Activated CD8-positive, alpha-beta memory T cell treated with anti-CD3 and anti-CD28 coated beads, Interleukin-2, amount 50 U/mL, for 24 hours (primary cell): ENCODE data around the gene KCTD17.

Source experiments
- DNase-seq: peaks from one replicate; pipeline ENCODE4 v3.0.0-alpha.2; 2020; ENCODE audit errors: extremely low read depth

KCTD17 gene

DNA sequence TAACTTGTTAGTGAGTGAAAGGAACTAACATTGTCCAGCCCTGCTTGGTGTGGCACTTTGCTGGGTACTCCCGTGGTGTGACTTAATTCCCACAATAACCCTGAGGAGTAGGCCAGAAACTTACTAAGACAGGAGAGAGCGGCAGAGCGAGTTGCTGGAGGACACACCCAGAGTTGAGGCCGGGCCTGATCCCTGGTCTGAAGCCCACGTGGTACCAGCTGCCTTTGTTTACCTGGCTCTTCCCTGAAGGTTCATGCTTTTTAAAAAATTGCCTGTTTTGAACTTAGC, 31.4 kb upstream of the KCTD17 start:
- DNase-seq = no peak

DNA sequence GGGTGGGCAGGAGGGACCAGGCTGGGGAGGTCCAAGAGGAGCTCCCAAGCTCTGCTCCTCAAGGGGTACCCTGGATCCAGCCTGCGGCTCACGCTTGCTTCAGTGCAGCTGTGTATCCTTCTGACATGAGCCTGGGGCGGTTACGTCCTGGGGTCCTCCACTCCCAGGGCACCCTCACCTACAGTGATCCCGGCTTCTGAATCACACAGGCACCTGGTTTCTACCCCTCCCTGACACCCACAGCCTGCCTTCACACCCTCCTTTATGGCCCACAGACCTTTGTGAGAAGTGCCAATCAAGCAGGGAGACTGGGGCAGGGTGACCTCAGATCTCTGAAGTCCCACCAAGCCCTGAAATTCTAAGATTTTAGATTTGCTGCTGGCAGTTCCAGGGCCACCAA, 30.5 kb upstream of the KCTD17 start:
- DNase-seq = no peak

DNA sequence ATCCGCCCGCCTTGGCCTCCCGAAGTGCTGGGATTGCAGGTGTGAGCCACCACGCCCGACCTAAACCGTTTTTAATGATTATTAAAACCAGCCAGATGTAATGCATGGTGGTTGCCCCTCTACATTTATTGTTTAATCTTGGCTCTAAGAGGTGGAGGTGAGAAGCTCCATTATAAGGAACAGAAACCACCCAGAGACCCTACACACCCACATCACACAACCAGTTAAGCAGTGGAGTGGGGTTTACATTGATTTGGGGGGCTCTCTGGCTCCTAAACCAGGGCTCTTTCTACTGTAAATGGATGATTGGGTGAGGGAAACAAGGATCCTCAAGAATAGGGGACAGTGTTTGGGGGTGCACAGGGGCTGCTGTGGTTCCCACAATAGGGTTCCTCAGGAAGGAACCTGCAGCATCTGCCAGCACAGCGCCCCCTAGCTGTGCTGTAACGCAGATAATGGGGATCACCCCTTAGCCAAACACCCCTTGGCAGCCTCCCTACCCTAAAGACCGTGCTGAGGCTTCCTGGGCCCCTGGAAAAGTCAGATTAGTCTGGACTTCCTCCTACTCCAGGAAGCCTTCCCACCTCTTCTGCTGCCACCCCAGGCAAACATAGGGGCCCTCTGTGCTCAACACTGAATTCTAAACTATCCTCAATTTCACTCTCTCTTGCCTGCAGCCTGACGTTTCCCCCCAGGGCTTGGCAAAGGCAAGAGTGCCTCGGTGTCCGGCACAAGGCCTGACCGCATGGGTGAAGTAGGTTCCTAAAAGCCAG, 29.6 kb upstream of the KCTD17 start:
- DNase-seq = no peak

DNA sequence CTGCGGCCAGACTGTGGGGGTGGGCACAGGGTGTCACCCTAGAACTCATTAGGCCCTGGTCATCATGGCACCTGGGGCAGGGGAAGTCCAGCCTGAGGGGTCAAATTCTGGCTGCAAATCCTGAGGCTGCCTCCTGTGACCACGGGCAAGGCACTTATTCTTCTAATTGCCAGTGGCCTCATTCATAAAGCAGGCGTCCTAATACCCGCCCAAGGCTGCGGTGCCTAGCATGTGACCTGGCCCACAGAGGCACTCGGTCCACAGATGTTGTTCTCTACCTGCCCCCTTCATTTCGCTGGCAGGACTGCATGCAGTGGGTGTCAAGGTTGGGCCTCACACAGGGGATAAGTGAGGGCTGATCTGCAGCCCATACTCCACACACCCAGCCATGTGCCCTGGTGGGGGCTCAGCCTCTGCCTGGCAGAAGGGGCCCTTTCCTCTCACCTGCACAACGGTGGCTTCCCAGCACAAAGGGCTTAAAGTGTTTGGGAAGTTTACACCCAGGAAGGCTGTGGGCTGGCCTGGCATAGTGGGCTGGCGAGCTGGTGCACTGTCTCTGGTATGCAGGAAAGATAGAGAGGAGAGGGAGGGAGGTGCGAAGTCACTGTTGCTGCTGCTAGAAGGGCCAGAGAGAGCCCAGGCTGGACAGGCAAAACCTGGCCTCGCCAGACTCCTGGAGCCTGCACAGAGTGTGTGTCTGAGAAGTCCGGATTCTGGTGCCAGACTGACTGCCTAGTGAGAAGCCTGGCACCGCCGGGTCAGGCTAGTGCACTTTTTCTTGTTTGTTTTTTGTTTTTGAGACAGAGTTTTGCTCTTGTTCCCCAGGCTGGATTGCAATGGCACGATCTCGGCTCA, 28.8 kb upstream of the KCTD17 start:
- DNase-seq = no peak

DNA sequence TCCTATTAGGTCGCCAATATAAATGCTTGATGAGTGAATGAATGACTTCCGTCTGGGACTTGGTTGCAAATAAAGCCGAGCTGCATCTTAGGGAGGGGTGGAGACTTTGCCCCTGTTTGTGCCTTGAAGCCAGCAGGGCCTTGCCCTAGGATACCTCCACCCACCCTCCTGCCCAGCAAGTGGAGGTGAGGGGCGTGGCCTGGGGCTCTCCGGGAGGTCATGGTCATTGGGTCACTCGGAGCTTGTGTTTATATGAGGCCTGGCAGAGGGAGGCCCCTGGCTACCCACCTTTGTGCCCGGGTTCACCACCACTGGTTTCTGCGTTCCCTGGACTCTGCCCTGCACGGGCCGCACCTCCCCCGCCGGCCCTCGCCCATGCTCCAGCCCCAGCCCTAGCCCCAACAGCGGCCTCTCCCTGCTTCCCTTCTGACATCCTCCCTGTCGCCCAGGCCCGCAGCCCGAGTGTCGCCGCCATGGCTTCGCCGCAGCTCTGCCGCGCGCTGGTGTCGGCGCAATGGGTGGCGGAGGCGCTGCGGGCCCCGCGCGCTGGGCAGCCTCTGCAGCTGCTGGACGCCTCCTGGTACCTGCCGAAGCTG, 27.7 kb upstream of the KCTD17 start:
- DNase-seq = no peak

DNA sequence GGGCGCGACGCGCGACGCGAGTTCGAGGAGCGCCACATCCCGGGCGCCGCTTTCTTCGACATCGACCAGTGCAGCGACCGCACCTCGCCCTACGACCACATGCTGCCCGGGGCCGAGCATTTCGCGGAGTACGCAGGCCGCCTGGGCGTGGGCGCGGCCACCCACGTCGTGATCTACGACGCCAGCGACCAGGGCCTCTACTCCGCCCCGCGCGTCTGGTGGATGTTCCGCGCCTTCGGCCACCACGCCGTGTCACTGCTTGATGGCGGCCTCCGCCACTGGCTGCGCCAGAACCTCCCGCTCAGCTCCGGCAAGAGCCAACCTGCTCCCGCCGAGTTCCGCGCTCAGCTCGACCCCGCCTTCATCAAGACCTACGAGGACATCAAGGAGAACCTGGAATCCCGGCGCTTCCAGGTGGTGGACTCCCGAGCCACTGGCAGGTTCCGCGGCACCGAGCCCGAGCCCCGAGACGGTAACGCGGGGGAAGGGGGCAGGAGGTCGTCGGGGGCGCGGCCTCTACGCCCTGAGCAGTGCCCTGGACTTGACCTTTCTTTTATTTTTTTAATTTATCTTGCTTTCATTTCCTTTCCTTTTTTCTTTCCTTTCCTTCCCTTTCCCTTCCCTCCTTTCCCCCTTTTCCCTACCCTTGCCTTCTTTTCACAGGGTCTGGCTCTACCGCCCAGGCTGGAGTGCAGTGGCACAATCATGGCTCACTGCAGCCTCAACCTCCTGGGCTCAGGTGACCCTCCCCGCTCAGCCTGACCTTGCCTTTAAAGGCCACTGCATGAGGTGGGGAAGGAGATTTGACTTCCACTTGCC, 27.0 kb upstream of the KCTD17 start:
- no peak for DNase-seq

DNA sequence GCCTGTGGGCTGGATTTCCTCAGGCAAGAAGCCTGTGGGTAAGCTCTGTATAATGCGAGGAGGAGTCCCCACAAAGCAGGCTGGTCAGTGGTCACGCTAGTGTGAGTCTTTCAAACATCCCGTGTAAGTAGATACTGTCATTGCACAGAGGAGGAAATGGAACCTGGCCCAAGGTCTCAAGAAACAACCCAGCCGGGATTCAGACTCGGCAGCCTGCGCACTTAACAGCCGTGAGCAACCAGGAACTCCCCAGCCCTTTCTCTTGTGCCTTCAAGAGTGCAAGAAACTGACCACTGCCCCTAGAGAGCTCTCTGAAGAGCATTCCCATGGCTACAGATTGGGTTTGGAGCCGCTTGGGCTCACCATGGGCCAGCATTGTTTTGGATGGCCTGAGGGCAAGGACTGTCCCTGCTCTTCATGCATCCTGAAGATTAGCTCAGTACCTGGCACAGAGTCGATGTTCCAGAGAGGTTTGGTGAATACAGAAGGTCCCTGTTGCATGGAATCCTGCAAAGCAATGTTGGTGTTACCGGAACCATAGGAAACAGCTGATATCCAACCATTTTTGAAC, 26.0 kb upstream of the KCTD17 start:
- DNase-seq = no peak

DNA sequence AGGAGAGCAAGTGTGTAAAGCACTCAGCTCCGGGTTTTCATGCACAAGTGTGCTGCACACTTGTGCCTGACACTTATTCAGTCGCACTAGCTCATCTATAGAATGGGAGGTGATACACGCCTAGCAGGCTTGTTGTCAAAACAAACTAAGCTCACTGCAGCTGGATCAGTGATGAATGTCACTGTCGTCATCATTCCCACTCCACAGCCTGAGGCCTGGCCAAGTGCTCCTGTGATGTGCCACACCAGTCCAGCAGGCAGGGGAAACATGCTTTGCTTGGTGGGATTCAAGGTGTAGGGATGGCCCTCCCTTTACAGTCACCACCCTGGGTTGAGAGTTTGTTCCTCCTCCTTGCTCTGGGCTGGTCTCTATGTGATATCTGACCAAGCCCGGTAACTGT, 25.2 kb upstream of the KCTD17 start:
- DNase-seq = no peak

DNA sequence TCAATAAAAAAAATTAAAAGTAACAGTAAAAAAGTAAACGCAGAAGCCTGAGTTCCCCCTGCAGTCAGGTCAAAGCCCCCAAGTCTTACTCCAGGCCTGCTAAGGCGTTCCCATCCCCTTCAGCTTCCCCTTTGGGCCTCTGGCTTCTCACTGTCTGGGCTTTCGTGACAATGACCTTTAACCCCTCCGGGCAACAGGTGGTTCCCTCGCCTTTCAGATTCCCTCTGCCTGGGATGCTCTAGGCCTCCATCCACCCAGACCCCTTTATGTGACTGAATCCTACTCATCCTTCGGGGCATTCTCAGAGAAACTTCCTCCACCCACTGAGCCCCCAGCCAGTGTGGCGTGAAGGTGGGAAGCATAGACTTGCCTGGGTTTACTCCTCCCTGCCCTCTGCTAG, 24.0 kb upstream of the KCTD17 start:
- DNase-seq = no peak

DNA sequence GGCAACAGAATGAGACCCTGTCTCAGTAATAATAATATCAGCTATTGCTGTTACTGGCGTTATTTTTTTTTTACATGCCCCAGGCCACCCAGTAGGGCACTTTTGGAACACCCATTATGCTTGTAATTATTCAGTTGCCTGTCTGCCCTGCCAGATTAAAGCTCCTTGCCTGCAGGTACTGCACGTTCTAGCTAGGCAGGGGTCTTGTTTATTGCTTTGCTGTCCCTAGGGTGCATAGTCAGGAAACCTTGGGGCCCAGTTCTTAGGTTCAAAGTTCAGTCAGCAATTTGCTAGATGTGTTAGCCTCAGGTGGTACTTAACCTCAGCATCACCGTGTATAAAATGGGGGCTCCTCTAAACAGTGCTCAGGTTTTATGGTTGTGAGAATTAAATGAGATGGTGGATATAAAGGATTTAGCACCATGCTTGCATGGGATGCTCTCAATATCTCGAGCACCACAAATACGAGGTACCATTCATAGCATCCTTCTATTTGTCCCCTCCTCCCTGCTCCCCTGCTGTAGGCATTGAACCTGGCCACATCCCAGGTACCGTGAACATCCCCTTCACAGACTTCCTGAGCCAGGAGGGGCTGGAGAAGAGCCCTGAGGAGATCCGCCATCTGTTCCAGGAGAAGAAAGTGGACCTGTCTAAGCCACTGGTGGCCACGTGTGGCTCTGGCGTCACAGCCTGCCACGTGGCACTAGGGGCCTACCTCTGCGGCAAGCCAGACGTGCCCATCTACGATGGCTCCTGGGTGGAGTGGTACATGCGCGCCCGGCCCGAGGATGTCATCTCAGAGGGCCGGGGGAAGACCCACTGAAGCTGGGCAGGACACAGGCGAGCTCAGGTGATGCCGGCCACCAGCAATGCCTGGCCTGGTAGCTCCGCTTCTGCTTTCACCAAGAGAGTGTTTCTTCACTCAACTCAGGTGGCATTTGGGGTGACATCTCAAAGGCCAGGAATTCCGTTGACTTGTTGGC, 22.6 kb upstream of the KCTD17 start:
- no peak for DNase-seq

DNA sequence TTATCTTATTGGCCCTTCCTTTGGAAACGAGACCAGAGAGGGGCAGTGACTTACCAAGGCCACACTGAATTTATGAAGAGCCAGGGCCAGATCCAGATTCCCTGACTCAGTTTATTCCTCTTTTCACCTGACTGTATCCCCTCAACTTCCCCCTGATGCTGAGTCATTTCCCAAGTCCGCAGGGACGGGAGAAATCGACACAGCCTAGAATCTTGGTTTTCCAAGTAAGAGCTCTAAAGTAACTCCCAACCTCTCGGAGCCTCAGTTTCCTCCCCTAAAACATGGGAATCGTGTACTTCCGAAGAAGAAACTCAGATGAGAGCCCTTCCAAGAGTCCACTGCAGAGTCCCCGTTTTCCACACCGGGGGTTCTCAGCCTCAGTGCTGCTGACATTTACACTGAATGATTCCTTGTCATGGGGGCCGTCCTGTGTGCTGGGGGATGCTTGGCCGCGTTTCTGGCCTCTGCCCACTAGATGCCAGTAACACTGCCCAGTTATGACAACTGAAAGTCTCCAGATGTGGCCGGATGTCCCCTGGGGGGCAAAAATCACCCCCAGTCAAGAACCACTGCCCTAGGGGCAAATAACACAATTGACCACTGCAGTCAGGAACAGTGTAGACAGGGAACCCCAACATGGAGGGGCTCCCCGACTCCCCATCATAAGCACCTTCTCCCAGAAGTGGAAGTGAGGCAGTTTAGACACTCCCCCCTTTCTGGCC, 20.8 kb upstream of the KCTD17 start:
- DNase-seq = no peak

DNA sequence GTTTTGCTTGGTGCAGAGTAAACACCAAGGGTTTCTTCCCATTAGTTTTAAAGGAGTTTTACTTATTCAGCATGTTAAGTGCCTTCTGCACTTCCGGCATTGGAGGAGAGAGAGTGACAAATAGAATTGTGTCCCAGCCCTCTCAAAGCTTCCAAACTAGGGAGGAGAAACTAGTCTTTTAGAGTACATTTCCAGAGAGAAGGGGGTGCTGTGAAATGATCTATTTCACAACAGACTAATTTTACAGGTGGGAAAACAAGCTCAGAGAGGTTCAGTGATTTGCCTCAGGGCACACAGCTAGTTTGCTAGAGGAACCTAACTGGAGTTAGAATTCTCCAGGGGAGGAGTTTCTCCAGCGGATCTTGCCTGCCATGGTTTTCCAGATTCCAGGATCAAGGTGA, 19.4 kb upstream of the KCTD17 start:
- DNase-seq = no peak

DNA sequence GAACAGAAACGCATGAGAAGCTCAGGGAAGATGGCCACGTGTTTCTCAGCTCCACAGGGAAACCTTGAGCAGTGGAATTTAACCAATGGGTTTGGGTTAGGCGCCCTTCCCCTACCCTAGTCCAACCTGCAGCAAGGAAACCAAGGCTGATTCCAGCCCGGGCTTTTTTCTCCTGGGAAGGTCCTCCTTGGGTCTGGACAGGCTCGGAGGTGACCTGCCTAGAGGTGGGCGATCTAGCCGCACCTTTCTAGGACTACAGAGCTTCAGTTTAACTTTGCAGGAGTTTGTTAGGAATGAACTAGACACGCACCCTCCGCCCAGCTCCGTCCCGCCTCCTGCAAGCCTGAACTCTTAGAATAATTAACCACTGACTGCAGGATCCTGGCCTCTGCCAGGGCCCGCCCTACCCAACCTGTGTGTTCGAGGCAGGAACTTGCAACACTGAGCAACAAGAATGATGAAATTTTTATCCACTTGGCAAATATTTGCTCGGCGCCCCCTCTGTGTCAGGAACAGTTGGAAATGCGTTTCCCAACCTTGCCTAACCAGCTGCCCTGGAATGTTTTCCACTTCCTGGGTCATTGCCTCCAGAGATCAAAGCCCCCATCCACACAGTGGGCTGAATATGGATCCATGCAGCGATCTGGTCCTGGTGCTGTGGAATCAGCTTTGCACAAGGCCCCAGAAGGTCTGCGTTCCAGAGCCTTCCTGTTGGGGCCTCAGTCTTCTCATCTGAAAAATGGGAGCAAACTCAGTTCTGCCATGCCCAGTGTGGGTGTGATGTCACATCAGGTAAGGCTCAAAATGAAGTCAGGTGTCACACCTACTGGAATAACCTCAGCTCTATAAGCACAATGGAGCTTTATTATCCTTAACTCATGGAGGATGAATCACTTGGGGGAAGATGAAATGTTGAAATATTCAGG, 18.7 kb upstream of the KCTD17 start:
- DNase-seq = no peak

DNA sequence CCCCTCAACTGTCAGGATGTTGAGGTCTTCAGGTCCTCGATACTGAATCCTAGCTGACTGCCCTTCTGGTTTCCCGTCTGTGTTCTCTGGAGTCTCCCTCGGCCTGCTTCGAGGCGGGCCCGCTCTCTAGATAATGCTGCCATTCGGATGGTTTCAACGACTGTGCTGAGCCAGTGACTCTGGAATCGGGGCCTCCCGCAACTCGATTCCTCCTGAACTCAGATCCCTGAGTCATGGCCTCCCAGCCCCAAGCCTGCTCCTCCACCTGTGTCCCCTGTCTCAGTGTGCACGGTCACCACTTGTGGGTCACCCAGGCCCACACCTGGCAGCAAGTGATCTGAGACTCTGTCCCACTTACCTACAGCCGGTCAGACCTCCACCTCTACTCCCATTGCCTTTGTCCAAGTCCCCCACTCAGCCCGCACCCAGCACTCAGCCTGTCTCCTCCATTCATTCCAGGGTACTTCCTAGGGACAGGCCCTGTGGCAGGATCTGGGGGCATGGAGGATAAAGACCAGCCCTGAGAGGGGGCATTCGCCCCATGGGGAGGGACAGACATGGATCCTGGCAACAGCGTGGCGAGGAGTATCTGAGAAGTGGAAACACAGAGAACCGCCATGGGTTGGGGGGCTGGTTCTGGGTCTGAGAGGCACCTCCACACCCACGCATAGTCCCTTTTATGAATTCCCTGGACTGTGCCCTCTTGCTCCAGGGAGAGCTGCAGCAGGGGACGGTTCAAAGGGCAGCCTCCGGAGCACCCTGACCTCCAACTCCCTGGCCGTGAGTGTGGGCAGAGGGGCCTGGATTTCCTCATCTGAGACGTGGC, 17.7 kb upstream of the KCTD17 start:
- no peak for DNase-seq

DNA sequence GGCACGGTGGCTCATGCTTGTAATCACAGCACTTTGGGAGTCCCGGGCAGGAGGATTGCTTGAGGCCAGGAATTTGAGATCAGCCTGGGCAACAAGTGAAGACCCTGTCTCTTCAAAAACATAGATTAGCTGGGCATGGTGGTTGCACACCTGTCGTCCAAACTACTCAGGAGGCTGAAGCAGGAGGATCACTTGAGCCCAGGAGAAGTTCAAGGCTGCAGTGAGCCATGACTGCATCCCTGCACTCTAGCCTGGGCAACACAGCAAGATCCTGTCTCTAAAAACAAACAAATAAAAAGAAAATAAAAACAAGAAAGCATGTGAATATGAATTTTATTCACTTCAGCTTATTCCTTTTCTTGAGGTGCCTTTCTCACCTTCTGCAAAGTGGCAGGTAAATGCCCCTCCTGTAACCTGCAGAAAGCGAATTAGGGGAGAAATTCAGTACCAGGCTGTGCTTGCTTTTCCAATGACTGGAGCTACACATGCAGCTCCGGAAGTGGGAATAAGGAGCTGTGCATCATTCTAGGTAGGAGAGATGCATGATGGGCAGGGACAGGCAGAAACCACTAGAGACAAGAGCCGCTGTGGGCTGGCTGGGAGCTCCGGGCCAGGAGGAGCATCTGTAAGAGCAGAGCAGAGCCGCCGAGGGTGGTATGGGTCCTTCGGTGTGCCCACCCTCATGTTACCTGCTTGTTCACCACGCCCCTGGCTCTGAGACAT, 14.7 kb upstream of the KCTD17 start:
- DNase-seq = no peak

DNA sequence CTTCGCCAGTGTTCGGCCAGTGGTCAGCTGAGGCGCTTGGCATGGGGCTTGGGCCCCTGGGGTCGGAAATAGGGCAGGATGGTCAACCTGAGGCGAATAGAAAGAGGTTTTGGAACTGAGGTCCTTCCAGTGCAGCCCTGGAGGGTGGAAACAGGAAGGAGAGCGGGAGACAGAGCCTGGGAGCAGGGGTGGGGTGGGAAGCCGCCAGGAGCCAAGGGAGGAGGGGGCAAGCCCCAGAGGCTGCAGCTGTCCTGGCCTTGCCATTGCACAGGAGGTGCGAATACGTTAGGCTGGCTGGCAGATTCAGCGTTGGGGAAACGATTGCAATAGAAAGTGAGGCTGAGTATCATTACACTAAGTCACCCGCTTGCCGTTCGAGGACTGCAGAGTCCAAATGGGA, 13.9 kb upstream of the KCTD17 start:
- no peak for DNase-seq

DNA sequence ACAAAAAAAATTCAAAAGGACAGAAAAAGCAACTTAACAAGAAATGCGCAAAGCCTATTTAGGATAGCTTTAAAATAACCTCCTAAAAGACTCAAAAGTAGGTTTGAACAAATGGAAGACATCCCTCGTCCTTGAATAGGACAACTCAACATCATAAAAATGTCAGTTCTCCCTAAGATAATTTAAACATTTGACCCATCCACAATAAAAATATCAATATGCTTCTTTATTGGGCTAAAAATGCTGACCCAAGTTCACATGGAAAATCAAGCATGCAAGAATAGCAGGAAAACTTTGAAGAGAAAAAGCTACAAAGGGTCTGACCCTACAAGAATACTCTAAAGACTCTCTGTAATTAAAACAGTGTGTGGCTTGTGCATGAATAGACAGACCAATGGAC, 12.1 kb upstream of the KCTD17 start:
- no peak for DNase-seq
